OCI-LY1 (cell line): ENCODE data around the gene MXRA7.
A peak's percentile ranks its signal among the peaks of the same experiment; 100 is the strongest.
"Not testable (repeated sequence)": the region's sequence is repeated elsewhere in the genome, so short reads cannot be mapped to it uniquely, and the experiment has no call there.

Experiments used
- H2AFZ ChIP-seq: fragments of 200-600 bp; sonication (generic), shearing (Covaris generic); 2 replicates; pipeline ENCODE4 v1.6.0; 2014; ENCODE audit warnings: antibody characterized with exemption, mild to moderate bottlenecking, low read length
- H3F3A ChIP-seq: fragments of 200-600 bp; sonication (generic), shearing (Covaris generic); 2 replicates; pipeline ENCODE4 v1.6.0; 2014; ENCODE audit warnings: mild to moderate bottlenecking, antibody characterized with exemption, low read length, moderate library complexity; ENCODE audit not compliant: insufficient read depth
- H3K27ac ChIP-seq: fragments of 200-600 bp; sonication (generic); 2 replicates; pipeline ENCODE4 v1.5.1; 2014; ENCODE audit warnings: low read length, mixed run types, mild to moderate bottlenecking, low read depth; ENCODE audit not compliant: poor library complexity, severe bottlenecking
- H3K27me3 ChIP-seq: fragments of 200-600 bp; sonication (generic); 2 replicates; pipeline ENCODE4 v1.6.0; 2014; ENCODE audit warnings: antibody characterized with exemption, mild to moderate bottlenecking, low read length, moderate library complexity; ENCODE audit not compliant: insufficient read depth
- H3K36me3 ChIP-seq: fragments of 200-600 bp; sonication (generic); 2 replicates; pipeline ENCODE4 v1.6.1; 2014; ENCODE audit warnings: mild to moderate bottlenecking, antibody characterized with exemption, low read length, moderate library complexity, mixed read lengths; ENCODE audit not compliant: insufficient read depth
- H3K4me1 ChIP-seq: fragments of 200-600 bp; sonication (generic); 2 replicates; pipeline ENCODE4 v1.5.1; 2014; ENCODE audit warnings: mild to moderate bottlenecking, low read length, moderate library complexity; ENCODE audit not compliant: insufficient read depth, severe bottlenecking
- H3K4me2 ChIP-seq: fragments of 200-600 bp; sonication (generic), shearing (Covaris generic); 2 replicates; pipeline ENCODE4 v1.6.1; 2014; ENCODE audit warnings: low read length
- H3K4me3 ChIP-seq: fragments of 200-600 bp; sonication (generic); 2 replicates; pipeline ENCODE4 v1.5.1; 2014; ENCODE audit warnings: low read length, low read depth, mild to moderate bottlenecking, mixed read lengths; ENCODE audit not compliant: poor library complexity, severe bottlenecking
- H3K79me2 ChIP-seq: fragments of 200-600 bp; shearing (Covaris generic); 2 replicates; pipeline ENCODE4 v1.6.1; 2016; ENCODE audit warnings: mixed run types, low read length, mixed read lengths; ENCODE audit not compliant: insufficient read depth
- H3K9ac ChIP-seq: fragments of 200-600 bp; sonication (generic), shearing (Covaris generic); 2 replicates; pipeline ENCODE4 v1.6.1; 2014; ENCODE audit warnings: mild to moderate bottlenecking, low read length, mixed read lengths
- H3K9me2 ChIP-seq: fragments of 200-600 bp; sonication (generic), shearing (Covaris generic); 2 replicates; pipeline ENCODE4 v1.6.1; 2014; ENCODE audit warnings: low read depth, mild to moderate bottlenecking, low read length, mixed read lengths
- H3K9me3 ChIP-seq: fragments of 200-600 bp; shearing (Covaris generic); 2 replicates; pipeline ENCODE4 v1.6.1; 2014; ENCODE audit warnings: low read length, mixed read lengths
- H4K20me1 ChIP-seq: fragments of 200-600 bp; sonication (generic), shearing (Covaris generic); 2 replicates; pipeline ENCODE4 v1.6.0; 2016; ENCODE audit warnings: mild to moderate bottlenecking, low read length; ENCODE audit not compliant: insufficient read depth
- CTCF ChIP-seq: fragments of 200-600 bp; sonication (generic), shearing (Covaris generic); IDR thresholded peaks from 2 replicates; pipeline ENCODE4 v1.5.1; 2017; ENCODE audit warnings: mild to moderate bottlenecking, antibody characterized with exemption, low read length, moderate library complexity, mixed read lengths
- EZH2 ChIP-seq: fragments of 200-600 bp; sonication (generic), shearing (Covaris generic); IDR thresholded peaks from 2 replicates; pipeline ENCODE4 v1.8.0; 2017; ENCODE audit warnings: borderline replicate concordance, mixed run types, mild to moderate bottlenecking, antibody characterized with exemption, low read length, moderate library complexity, mixed read lengths

MXRA7 gene

GRCh38 chr17:76734080-76734840 lies 23.5 kb upstream of the MXRA7 start:
- peak overlapping the region; percentile 96 for H3K4me3 ChIP-seq
- peaks cover 31% of the 10 kb centered on the region for H3F3A ChIP-seq
- no peaks in the 10 kb centered on the region for H3K9me3 ChIP-seq
- H3K9ac ChIP-seq: peak overlapping the region; percentile 100
- no peak overlapping the region for H2AFZ ChIP-seq
- peaks cover 43% of the 10 kb centered on the region for H3K79me2 ChIP-seq
- no peaks in the 10 kb centered on the region for H4K20me1 ChIP-seq
- peak overlapping the region; percentile 96 for H3K27ac ChIP-seq
- H3K9me2 ChIP-seq: no peaks in the 10 kb centered on the region
- TF ChIP-seq EZH2 (no peak), CTCF (no peak)
- H3K27me3 ChIP-seq: no peaks in the 10 kb centered on the region
- peaks cover 59% of the 10 kb centered on the region for H3K4me1 ChIP-seq
- peak overlapping the region; percentile 89 for H3K4me2 ChIP-seq
- peaks cover 71% of the 10 kb centered on the region for H3K36me3 ChIP-seq

- H3K79me2 ChIP-seq: peaks cover 40% of the 10 kb centered on the region
- no peak for TF ChIP-seq CTCF
- no peak for TF ChIP-seq EZH2
- peak overlapping the region; percentile 96 for H3K4me3 ChIP-seq
- H3K27me3 ChIP-seq: no peaks in the 10 kb centered on the region
- no peaks in the 10 kb centered on the region for H4K20me1 ChIP-seq
- peak overlapping the region; percentile 96 for H3K27ac ChIP-seq
- H3K4me2 ChIP-seq: peak overlapping the region; percentile 89
- H3K4me1 ChIP-seq: peaks cover 57% of the 10 kb centered on the region
- H3K9me3 ChIP-seq: no peaks in the 10 kb centered on the region
- peaks cover 31% of the 10 kb centered on the region for H3F3A ChIP-seq
- peaks cover 73% of the 10 kb centered on the region for H3K36me3 ChIP-seq
- no peaks in the 10 kb centered on the region for H3K9me2 ChIP-seq
- H2AFZ ChIP-seq: no peak overlapping the region
- H3K9ac ChIP-seq: peak overlapping the region; percentile 35; the same call in 1 of the 2 replicates
These were observed 22.8 kb upstream of the MXRA7 start for GRCh38 chr17:76733618-76733957.

DNA sequence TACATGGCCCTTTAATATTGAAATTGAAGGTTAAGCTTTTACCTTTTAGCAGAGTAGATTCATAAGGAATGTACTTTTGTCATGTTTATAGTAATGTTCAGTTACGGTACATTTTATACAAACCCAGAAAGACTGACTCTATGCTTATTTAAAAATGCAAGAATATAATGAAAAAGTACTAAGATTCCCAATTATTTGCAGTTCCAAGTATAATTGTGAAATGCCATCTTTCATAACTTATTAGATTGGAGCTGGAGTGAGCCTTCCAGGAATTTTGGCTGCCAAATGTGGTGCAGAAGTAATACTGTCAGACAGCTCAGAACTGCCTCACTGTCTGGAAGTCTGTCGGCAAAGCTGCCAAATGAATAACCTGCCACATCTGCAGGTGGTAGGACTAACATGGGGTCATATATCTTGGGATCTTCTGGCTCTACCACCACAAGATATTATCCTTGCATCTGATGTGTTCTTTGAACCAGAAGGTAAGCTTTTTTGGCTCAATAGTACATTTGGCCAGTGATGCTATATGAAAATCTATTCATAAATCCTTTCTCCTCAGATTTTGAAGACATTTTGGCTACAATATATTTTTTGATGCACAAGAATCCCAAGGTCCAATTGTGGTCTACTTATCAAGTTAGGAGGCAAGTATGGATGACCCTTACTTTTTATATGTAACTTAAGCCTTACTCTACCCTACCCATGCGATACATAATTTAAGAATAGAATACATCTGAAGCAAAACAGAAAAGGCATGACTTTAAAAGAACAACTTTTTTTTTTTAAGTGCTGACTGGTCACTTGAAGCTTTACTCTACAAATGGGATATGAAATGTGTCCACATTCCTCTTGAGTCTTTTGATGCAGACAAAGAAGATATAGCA lies 22.2 kb upstream of the MXRA7 start:
- Histone ChIP-seq H3K9ac (peak overlapping the region; percentile 35; the same call in 1 of the 2 replicates), H3K79me2 (peaks cover 37% of the 10 kb centered on the region), H3K9me2 (no peaks in the 10 kb centered on the region), H3K4me2 (peak overlapping the region; percentile 89), H3K9me3 (no peaks in the 10 kb centered on the region), H3K4me1 (peaks cover 58% of the 10 kb centered on the region), H3K27me3 (no peaks in the 10 kb centered on the region), H2AFZ (no peak overlapping the region), H3F3A (peaks cover 31% of the 10 kb centered on the region), H3K27ac (peak overlapping the region; percentile 96), H3K36me3 (peaks cover 73% of the 10 kb centered on the region), H4K20me1 (no peaks in the 10 kb centered on the region), H3K4me3 (peak overlapping the region; percentile 96)
- TF ChIP-seq CTCF: no peak
- TF ChIP-seq EZH2: no peak

GRCh38 chr17:76731800-76732733 lies 21.3 kb upstream of the MXRA7 start:
- Histone ChIP-seq H3K27ac (peak overlapping the region; percentile 66), H3F3A (peaks cover 31% of the 10 kb centered on the region), H3K4me1 (peaks cover 64% of the 10 kb centered on the region), H3K36me3 (peaks cover 73% of the 10 kb centered on the region), H3K79me2 (peaks cover 44% of the 10 kb centered on the region), H3K4me2 (peak overlapping the region; percentile 89)
- not testable (repeated sequence) for H4K20me1 ChIP-seq, H3K9ac ChIP-seq, H2AFZ ChIP-seq, H3K9me2 ChIP-seq, H3K9me3 ChIP-seq, H3K27me3 ChIP-seq, H3K4me3 ChIP-seq
